GM13976 (cell line): Measurements from ENCODE around the gene BLNK.

Experiments used
- DNase-seq: peaks from one replicate; pipeline ENCODE4 v3.0.0; 2012; ENCODE audit warnings: low spot score
- in situ Hi-C: fragments of 300-500 bp; cut with MboI; formaldehyde crosslinking; loops from one replicate; pipeline ENCODE4 v1.12.0; 2022; ENCODE audit warnings: low sequenced_read_pairs, mixed read lengths, inconsistent platforms; ENCODE audit not compliant: unreplicated experiment
- TF ChIP-seq, protein P1 (sequence below): IDR thresholded peaks from 2 replicates; pipeline ENCODE4 v1.5.1; 2012; ENCODE audit warnings: borderline replicate concordance, mild to moderate bottlenecking; ENCODE audit not compliant: insufficient read depth; ENCODE audit errors: extremely low read depth, missing control alignments, control extremely low read depth

BLNK gene

GRCh38 chr10:96270571-96270970 is 798 bp downstream of the BLNK start:
- in situ Hi-C loops: no loop called here
- TF ChIP-seq, protein P1, sequence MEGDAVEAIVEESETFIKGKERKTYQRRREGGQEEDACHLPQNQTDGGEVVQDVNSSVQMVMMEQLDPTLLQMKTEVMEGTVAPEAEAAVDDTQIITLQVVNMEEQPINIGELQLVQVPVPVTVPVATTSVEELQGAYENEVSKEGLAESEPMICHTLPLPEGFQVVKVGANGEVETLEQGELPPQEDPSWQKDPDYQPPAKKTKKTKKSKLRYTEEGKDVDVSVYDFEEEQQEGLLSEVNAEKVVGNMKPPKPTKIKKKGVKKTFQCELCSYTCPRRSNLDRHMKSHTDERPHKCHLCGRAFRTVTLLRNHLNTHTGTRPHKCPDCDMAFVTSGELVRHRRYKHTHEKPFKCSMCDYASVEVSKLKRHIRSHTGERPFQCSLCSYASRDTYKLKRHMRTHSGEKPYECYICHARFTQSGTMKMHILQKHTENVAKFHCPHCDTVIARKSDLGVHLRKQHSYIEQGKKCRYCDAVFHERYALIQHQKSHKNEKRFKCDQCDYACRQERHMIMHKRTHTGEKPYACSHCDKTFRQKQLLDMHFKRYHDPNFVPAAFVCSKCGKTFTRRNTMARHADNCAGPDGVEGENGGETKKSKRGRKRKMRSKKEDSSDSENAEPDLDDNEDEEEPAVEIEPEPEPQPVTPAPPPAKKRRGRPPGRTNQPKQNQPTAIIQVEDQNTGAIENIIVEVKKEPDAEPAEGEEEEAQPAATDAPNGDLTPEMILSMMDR: no peak
- DNase-seq: no peak

- TF ChIP-seq, protein P1: no peak
- DNase-seq: no peak
- in situ Hi-C loops: no loop called here
These were observed 1.7 kb downstream of the BLNK start for GRCh38 chr10:96269438-96270300.

DNA sequence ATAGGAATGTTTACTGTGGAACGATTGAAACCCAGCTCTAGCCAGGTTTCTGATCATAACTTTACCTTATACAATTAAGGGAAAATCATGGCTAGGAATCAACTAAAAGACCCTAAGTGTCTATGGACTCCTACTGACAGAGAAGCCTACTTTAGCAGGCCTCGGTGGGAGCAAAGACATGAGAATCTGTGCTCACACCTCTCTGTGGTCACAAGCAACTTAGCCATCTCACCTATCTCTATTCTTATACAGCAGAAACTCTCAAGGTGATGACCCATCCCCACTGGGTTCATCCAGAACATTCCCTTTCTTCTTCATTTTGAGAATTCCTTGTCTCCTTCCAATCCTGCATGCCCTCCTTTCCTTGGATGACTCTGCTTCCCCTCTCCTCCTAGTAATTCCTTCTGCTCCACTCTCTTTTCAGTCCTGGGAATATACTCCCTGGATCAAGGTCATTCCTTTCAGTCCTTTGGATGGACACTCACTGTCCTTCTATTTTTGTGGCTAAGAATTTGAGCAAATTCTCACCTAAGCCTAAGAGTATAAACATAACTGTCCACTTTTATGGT is 2.9 kb downstream of the BLNK start:
- in situ Hi-C loops: no loop called here
- DNase-seq: no peak
- TF ChIP-seq, protein P1: no peak

DNA sequence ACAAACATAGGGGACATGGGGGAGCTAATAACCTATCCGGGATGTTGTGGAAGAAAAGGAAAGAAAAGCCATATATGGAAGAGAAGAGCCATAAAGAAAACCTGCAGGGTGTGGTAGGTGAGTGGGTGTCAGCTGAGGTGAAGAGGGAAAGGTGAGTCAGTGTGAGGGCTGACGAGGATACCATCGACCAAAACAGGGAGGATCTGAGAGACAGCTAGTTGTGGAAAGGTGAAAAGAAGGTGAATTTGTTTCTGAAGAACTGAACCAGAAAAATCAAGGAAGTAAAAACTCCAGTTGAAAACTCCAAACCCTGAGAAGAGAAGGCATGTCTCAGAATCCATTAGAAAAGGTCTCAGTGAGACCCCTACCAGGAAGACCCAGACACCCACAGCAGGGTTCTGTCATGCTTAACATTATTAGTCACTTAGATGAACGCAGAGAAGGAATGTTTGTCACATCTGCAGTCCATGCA is 4.1 kb downstream of the BLNK start:
- in situ Hi-C loops: no loop called here
- TF ChIP-seq, protein P1: no peak
- no peak for DNase-seq

- in situ Hi-C loops: no loop called here
- TF ChIP-seq, protein P1: no peak
- DNase-seq: no peak
These were observed 5.1 kb downstream of the BLNK start for GRCh38 chr10:96266118-96266770.

DNA sequence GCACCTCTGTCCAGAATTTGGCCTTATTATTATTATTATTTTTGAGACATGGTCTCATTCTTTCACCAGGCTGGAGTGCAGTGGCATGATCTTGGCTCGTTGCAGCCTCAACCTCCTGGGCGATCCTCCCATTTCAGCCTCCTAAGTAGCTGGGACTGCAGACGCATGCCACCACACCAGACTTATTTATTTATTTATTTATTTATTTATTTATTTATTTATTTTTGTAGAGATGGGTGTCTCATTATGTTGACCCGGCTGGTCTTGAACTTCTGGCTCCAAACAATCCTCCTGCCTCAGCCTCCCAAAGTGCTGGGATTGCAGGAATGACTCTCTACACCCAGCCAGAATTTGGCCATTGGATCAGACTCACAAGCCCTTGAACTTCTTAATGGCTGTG is 6.4 kb downstream of the BLNK start:
- DNase-seq: no peak
- TF ChIP-seq, protein P1: no peak
- in situ Hi-C loops: no loop called here
